NCI-H1436 treated with DMSO at 0.1 percent for 48 hours (cell line): Measurements from ENCODE around the gene CCNI2.
A peak's percentile ranks its signal among the peaks of the same experiment; 100 is the strongest.

ENCODE experiments used
- DNase-seq: peaks from one replicate; lab custom pipeline; 2025; lab: John Stamatoyannopoulos, UW

CCNI2 gene, protein sequence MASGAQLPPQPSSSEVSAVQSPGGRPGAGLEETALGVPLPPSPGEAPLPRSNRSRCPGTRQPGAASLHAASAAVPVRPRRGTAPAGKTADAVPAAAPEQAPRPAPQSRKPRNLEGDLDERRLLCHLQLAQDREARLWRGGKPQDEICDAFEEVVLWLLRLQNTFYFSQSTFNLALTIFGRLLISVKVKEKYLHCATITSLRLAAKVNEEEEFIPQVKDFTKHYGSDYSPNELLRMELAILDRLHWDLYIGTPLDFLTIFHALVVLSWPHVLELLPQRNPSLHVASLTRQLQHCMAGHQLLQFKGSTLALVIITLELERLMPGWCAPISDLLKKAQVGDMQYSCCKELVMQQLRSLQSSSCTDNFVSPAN

GRCh38 chr5:132746954-132747615 is at the start of gene CCNI2:
Gene CCNI2 (plus strand): TSS chr5:132747426. CDS start chr5:132747496, 70 bp downstream.
- DNase-seq, result no peak

DNA sequence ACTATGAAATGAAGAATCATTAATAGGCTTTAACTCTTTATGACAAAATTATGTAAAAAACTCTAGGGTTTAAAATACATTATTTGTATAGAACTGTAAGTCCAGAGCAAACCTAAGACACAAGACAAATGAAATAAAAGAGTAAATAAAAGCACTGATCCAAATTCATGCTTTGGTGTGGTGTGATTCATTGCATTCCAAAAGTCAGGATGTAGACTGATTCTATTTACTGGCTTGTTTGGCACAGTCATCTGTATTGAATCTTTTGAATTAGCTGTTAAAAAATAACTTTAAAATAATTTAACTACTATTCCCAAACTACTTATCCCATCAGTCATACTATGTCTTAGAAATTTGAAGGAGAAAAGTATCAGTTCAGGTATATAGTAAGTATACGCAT is 42.4 kb upstream of the CCNI2 start:
- no peak for DNase-seq

GRCh38 chr5:132708645-132709044 is 38.6 kb upstream of the CCNI2 start:
- no peak for DNase-seq

- DNase-seq, result no peak
These were observed 32.5 kb upstream of the CCNI2 start for GRCh38 chr5:132714456-132715307.

GRCh38 chr5:132718544-132719312 is 28.5 kb upstream of the CCNI2 start:
- no peak for DNase-seq

GRCh38 chr5:132725745-132726144 is 21.5 kb upstream of the CCNI2 start:
- no peak for DNase-seq

- no peak for DNase-seq
These were observed 17.3 kb upstream of the CCNI2 start for GRCh38 chr5:132729896-132730295.

- no peak for DNase-seq
These were observed 13.6 kb upstream of the CCNI2 start for GRCh38 chr5:132733499-132734148.

DNA sequence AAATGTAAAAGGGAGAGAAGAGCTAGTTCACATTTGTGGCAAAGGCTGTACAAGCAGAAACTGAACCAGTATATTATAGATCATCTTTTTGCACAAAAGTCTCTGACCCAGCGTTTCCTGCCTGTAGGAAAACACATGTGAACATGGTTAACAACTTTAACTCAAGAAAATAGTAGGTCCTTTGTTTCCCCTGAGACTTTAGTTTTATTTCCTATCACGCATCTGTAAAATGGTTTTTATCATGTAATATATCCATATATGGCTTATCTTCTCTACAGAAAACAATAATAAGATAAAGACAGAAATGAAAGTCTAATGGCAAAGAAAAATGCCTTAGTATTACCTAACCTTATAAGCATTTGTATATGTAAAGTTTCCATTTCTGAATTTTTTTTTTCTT is 12.5 kb upstream of the CCNI2 start:
- DNase-seq, result no peak

GRCh38 chr5:132736853-132737833 is 10.1 kb upstream of the CCNI2 start, which contains the start of gene KIF3A:
Gene KIF3A (minus strand): TSS chr5:132737546. CDS start chr5:132737419, 127 bp downstream.
- DNase-seq, result peak; percentile 78

DNA sequence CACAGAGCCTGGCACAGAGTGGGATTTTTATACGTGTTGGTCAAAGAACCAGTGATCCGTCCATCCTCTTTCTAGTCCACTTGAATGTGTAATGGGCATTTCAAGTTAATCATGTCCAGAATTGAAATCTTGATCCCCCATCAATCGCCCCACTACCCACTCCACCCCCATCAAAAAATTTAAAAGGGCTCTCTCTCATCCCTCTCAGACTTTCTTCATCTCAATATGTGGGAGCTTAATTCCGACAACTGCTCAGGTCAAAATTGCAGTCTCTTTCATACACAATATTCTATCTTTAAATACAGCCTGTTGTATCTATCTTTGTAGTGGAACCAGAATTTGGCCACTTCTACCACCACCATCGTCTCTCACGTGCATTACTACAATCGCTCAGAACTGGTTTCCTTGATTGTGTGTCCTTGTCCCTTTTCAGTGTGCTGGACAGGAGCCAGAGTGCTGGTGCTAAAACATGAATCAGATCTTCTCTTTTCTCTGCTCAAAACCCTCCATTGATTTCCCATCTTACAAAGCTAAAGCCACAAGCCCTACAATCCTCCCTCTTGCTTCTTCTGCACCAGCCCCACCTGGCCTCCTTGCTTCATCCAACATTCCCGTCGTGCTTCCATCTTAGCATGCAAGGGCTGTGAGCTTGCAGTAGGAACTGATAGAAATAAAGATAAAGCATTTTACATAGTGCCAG is 9.1 kb upstream of the CCNI2 start:
- no peak for DNase-seq

DNA sequence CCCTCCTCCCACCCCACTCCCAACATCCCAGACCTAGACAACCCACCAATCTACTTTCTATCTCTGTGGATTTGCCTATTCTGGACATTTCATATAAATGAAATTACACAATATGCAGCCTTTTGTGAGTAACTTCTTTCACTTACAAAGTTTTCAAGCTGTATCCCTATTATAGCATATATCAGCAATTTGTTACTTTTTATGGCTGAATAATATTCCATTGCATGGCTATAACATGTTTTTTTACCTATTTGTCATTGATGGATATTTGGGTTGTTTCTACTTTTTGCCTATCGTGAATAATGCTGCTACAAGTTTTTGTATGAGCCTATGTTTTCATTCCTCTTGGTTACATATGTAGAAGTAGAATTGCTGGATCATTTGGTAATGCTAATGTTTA is 8.0 kb upstream of the CCNI2 start:
- DNase-seq, result no peak

GRCh38 chr5:132742158-132742557 is 5.1 kb upstream of the CCNI2 start:
- no peak for DNase-seq

- DNase-seq, result no peak
These were observed 4.6 kb upstream of the CCNI2 start for GRCh38 chr5:132742626-132743025.

DNA sequence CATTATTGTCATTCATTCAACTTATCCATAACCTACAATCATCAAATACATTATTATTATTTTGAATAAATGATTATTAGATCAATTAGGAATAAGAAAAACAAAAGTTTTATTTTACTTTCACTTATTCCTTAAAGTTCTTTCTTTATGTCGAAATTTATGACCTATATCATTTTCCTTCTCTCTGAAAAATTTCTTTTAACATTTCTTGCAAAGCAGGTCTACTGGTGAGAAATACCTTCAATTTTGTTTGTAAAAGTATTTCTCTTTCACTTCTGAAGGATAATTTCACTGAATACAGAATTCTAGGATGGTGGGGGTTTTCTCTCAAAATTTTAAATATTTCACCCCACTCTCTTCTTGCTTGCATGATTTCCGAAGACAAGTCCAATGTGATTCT is 2.6 kb upstream of the CCNI2 start:
- no peak for DNase-seq

GRCh38 chr5:132746592-132746953 is 653 bp upstream of the CCNI2 start:
- no peak for DNase-seq

DNA sequence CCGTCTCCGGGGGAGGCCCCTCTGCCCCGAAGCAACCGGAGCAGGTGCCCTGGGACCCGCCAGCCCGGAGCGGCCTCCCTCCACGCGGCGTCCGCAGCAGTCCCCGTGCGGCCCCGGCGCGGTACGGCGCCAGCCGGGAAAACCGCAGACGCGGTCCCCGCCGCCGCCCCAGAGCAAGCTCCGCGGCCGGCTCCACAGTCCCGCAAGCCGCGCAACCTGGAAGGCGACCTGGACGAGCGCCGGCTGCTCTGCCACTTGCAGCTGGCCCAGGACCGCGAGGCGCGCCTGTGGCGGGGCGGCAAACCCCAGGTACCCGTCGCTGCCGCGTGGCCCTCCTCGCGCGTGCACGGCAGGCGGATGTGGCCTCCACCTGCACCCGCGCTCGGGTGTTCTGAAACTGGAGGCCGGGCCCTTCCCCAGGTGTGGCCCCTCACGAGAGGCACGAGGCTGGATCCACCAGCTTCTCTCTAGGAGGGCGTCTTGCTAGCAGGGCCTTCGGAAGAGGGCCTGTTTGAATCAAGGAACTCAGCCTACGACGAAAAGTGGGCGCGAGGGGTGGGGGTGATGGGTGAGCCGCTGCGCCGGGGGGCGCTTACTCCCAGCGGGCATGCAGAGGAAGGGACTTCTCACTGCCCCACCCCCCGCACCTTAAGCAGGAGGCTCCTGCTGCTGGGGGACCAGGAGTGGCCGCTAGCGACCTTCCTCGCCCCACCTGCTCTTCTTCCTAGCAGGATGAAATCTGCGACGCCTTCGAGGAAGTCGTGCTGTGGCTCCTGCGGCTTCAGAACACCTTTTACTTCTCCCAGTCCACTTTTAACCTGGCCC is 602 bp downstream of the CCNI2 start:
- DNase-seq, result no peak

GRCh38 chr5:132748522-132749000 is 1.3 kb downstream of the CCNI2 start:
- DNase-seq, result no peak
